Astrocyte of the hippocampus (primary cell): Measurements from ENCODE around the gene ILKAP.

ENCODE experiments used
- DNase-seq: peaks from one replicate; pipeline ENCODE4 v3.0.0; 2011; ENCODE audit warnings: low read depth, low spot score

ILKAP gene, protein sequence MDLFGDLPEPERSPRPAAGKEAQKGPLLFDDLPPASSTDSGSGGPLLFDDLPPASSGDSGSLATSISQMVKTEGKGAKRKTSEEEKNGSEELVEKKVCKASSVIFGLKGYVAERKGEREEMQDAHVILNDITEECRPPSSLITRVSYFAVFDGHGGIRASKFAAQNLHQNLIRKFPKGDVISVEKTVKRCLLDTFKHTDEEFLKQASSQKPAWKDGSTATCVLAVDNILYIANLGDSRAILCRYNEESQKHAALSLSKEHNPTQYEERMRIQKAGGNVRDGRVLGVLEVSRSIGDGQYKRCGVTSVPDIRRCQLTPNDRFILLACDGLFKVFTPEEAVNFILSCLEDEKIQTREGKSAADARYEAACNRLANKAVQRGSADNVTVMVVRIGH

DNA sequence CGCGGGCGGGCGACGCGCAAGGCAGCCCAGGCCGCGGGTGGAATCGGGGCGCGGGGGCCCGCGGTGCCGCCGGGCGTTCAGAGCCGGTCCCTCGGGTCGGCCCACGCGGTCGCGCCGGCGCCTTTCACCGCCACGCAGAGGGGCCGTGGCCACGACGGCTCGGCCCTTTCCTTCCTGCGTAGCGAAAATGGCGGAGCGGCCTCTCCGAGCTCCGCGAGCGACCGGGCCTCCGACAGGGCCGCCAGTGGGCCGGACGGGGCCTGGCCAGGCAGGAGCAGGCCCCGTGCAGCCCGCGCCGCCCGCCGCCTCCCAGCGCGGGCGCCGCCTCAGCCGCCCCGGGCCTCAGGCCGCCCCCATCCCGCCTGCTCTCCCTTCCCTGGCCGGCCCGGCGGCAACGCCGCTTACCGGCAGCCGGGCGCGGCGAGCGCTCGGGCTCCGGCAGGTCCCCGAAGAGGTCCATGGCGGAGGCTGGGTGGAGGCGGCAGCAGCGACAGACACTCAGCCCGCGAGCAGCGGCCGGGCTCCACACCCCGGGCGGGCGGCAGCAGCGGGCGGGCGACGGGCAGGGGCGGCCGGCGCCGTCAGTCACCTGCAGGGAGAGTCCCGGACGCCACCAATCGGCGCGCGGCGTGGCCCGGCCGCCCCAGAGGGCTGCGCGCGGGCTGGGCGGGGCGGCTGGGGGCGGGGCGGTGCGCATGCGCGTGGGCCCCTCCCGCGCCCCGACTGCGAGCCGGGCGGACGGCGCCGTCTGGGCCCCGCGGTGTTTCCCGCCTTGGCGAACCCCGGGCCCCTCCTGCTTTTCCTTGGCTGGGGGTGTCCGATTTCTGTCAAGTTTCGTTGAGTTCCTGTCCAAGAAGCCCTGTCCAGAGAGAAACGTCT, at the start of gene ILKAP:
Gene ILKAP, minus strand, starts transcription at position 602 of the 879 bp plus-strand sequence. Its CDS starts 142 bp downstream, at position 460.
- DNase-seq: peak; percentile 96

DNA sequence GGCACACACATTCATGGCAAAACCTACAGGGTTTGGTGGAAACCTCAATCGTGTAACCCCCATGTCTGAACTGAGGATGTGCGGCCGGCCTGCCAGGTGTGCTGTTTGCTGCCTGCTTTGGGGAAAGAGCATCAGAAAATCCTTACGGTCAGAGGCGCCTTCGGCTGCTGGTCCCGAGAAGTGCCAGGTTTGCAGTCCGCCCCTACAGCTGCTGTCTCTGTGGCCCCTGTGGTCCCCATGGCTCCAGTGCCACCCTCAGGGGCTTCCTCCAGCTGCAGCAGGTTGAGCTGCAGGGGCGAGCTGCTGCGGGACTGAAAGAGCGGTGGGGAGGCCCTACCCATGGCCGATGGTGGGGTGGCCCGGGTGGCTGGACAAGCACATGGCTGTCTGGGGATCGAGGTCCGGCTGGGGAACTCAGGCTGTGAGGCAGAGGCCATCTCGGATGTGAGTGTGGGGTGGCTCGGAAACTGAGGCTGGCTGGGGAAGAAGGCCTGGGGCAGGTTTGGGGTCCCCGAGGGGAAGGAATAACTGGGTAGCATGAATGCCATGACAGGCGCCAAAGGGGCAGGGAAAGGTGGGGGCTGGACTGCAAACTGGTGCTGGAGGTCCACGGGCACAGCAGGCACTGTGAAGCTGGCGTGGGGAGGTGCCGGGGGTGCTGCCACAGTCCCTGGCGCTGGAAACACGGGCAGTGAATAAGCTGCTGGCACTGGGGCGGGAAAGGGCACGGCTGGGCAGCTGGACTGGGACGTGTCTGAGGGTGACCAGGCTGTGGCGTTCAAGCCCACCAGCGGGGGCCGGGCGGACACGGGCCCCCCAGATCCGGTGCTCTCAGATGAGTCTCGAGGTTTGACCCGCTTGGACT, 49.5 kb upstream of the ILKAP start:
- no peak for DNase-seq

DNA sequence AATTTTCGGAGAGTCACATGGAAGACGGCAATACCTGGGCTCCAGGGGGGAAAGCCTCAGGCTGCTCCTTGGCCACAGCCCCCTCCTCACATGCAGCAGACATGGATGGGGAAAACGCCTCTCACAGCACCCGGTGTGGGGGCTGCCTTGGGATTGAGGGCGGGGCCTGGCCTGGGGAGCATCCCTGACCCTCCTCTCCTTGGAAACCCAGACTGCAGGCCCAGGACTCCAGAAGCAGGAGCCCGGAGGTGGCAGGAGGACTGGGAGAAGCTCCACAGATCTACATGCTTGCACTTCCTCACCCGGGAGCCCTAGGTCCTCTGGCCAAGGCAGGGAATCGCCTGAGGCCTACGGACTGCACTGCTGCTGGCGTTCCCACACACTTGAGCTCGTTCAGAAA, 48.5 kb upstream of the ILKAP start:
- no peak for DNase-seq

DNA sequence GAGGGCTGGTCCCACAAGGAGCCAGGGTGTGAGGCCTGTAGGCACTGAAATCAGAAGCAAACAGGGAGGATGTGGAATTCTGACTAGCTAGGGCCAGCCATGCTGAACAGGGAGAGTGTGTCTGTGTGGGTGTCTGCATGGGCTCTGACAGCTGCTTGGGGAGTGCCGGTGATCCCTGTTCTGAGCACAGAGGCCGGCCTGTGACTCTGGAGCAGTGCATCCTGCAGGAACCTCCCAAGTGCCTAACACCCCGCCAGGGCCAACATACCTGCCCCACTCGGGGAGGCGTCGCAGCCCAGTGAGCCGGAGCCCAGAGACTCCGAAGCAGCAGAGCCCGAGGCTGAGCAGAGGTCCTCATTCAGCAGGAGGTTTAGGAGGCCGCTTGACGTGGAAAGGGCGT, 47.8 kb upstream of the ILKAP start:
- DNase-seq: no peak

DNA sequence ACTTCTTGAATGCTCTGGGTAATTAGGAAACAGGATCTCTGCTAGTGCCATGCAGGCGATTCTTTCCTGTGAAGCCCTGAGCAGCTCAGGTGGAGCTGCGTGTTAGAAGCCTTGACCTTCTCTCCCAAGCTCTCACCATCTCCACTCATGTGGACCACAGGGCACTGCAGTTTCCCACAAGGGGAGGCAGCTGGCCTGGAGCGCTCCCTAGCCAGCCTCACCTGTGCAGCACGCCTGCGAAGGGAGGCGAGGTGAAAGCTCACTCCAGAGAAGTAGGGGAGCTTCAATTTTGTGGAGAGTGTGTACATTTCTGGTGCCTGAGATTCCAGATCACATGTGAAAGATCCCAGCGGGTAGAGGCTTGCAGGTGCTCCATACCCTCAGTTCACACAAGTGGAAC, 47.4 kb upstream of the ILKAP start:
- DNase-seq: no peak

DNA sequence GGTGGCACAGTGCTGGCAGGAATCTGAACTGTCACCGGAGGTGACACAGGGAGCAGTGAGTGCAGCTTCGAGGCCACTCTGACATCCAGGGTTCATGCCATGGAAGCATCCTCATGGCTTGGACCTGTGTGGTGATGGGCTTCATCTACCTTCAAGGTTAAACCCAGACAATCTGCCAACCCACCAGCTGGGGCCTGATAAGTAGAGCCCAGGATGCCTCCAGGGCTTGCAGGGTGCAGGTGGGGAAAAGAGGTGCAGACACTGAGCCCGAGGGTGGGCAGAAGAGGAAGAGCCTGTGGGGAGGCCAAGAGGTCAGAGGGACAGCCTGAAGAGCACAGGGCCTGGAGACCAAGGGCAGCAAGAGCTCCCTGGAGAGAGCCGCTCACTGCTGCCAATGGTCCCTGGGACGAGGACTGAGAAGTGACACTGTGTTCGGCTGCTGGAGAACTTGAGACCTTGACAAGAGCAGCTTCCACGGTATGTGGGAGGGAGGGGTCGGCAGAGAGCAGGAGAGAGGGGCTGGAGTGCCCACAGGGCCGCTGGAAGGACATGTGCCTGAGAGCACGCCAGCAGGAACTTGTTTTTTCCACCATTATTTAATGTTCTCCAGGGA, 44.5 kb upstream of the ILKAP start:
- no peak for DNase-seq

DNA sequence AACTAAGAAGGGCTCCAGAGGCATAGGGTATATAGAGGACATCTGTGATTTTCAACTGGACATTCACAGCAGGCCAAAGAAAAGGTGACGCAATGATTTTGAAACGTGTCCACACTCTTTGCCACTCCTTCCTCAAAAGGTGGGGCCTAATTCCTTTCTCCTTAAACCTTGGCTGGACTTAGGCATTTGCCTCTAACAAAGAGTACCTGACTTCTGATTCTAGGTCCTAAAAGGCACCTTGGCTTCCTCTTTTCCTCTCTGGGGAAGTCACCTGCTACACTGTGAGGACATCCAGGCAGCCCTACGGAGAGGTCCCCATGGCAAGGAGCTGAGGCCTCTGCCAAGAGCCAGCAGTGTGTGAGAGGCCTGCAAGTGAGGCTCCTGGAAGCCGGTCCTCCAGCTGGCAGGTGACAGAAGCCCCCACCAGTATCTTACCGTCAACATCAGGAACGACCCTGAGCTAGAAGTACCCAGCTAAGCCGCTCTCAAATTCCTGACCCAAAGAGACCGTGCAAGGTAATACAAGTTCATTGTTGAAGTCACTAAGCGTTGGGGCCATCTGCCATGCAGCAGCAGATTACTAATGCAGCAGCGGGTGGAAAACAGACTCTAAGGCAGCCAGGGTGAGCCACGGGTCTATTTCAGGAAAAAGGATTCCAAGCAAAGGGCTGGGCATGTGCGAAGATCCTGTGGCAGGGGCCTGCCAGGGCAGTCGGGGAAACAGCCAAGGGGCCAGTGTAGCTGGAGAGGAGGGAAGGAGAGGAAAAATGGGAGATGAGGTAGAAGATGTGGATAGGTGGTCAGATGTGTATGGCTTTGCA, 43.7 kb upstream of the ILKAP start:
- no peak for DNase-seq

DNA sequence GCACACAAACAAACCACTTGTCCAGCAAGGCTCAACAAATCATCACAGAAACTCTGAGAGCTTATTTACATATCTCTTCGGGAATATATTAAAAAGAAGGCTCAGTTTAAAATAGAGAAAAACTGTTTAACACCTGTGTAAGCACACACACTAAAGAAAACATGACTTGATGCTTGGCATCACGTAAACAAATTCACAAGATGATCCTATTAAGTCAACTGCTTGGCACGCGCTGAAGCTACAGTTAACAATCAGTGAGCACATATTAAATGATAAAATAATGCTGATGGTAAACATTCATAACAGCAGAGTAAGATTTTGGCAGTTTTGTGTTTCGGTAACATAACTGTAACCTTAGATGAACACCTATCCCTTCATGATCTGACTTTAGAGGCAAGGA, 40.7 kb upstream of the ILKAP start:
- no peak for DNase-seq

DNA sequence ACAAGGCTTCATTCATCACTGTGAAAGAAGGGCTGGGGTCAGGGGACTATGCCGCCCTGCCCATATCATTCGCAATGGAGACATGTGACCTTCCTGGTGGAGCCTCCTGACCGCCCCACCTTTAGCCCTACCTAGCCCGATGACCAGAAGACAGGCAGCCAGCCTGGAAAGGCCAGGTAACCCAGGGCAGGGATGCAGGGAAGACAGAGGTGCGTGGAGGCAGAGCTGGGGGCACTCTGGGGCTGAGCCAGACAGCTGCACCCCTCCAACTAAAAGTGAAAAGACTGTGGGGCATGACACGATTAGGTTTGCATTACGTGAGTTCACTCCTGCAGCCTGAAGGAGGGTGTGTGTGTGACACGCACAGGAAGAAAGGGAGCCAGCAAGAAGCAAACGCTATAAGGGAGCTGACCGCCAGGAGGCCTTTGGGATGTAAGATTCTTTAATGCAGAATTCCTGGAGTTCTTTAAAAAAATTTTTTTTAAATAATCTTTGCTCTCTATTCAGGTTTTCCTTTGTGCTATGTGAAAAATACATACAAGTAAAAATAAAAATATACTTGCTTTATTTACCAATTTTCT, 40.1 kb upstream of the ILKAP start:
- no peak for DNase-seq

DNA sequence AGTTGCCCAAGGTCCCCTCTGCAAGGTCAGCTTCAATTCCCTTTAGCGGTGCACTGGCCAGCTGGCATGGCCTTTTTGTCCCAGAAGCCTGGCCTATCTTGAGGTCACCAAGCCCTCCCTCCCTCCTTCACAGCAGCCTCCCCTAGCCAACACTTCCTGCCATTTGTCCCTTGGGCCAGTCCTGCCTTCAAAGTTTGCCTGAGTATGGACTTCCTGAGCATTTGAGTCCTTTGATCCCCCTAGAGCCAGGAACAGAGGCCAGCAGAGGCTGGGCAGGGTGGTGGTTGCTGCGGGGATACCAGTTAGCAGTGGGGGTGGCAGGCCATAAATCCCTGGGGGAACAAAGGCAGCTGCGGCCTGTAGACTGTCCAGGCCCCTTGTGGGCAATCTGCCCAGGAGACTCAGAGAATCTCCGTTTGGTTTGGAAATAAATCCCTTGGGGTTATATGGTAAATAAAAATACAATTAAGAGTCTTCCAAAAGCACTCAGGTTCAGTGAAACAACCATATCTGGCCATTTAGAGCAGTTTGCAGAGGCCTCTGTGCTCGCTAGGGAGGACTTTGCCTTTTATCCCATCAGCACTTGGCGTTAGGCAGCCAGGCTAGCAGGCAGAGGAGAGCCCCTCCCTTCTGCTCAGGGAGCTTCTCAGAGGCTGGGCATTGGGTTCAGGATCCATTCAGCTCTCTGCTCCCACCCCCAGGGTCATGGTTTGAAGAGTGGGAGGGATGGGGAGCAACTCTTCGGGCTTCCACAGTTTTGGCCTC, 39.4 kb upstream of the ILKAP start:
- no peak for DNase-seq

DNA sequence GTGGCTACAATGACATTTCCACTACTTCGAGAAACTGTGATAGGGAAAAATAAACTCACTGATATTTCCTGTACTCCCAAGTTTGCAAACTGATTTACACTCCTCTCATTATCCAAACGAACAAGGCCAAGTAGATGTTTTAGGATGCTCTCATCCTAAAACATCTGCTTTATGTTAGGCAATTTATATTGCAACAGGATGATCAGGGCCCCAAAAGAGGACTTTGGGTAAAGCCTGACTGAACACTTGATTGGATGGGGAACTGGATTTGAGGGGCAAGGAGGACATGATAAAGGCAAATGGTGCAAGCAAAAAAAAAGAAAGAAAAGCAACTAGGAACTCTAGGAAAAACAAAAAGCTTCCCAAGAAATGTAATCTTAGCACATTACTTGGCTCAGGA, 38.5 kb upstream of the ILKAP start:
- no peak for DNase-seq

DNA sequence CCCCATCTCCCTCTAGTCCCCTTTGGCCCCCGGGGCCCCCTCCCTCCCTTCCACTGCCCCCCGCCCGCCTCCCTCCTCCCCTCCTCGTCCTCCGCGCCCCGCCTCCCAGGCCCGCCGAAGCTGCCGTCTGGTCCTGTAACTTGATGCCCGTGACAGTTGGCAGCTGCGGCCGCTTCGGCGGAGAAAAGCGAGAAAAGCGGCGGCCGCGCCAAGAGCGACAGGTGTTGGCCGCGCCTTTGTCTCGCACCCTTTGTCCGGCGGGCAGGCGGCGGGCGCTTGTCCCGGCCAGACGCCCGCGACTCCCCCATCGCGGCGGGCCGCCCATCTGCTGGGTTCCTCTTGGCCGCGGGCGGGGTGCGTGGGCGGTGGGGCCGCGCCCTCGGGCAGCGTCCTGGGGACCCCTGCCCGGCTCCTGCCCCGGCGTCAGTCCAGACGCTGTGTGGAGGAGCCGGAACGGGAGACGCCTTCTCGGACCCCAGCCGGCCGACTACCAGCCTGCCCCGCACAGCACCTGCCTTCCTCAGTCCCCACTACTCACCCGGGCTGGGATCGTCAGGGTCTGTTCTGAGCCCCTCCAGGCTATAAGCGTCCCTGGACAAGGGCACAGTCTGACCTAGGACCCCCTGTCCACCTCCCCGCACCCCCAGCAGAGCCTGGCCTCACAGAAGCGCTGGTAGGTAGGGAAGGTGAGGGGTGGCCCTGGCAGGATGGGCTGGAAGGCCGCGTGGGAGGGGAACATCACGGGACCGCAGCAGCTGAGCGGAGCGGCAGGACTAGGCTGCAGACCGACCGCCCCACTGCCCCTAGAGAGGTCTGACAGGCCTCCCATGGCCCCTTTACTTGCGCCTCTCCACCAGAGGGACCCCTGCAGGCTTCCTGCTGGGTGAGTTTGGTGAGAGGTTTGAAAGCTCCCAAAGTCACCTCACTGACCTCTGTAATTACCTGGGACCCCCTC, 37.5 kb upstream of the ILKAP start:
- DNase-seq: peak; percentile 66

DNA sequence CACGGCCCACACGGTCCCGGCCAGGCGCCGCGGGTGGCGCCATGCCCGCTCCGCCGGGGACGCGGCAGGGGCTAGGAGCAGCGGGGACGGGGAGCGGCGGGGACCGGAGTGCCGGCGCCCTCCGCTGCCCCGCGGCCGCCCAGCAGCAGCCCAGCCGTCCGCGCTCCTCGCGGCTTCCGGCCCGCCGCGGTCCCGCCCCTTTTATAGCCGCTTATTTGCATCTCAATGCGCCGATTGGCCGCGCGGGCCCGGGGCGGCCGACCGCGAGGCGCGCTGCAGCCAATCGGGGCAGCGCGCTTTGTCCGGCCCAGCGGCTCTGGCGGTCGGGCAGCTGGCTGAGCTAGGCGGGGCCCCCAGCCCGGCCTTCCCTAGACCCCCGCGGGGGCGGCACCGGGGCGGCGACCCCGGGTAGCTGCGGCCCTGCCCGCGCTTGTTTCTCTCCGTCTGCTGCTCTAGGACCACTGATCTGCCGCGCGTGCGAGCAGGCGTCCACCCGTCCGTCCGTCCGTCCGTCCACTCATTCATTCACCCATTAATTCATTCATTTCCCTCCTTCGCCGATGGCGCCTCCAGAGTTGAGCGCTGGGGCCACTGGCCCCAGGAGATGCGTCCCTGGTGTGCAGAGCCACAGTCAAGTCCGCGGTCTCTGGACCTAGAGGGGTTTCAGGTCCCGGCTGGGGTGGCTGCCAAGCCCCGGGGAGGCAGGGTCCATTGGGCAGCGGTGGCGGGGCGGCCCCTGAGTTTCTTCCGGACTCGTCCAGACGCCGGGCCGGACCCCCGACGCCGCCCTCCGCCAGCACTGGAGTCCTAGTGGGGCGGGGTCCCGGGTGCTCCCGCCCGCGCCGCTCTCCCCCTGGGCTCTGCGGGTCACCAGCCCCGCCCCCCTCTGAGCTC, 36.6 kb upstream of the ILKAP start, which contains the start of gene HES6:
Gene HES6, minus strand, starts transcription at position 176 of the 894 bp plus-strand sequence. Its CDS starts 133 bp downstream, at position 43.
- peak; percentile 97 for DNase-seq

DNA sequence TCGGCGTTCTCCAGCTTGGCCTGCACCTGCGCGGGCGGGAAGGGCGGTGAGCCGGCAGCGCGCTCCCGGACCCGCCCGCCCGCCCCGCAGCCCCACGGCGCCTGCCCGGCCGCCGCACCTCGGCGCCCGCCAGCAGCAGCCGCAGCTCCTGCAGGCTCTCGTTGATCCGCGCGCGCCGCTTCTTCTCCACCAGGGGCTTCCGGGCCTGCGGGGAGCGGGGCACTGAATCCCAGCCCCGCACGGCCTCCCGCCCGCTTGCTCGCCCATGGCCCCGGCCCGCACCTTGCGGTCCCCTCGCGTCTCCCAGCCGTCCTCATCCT, 36.0 kb upstream of the ILKAP start:
- DNase-seq: no peak

DNA sequence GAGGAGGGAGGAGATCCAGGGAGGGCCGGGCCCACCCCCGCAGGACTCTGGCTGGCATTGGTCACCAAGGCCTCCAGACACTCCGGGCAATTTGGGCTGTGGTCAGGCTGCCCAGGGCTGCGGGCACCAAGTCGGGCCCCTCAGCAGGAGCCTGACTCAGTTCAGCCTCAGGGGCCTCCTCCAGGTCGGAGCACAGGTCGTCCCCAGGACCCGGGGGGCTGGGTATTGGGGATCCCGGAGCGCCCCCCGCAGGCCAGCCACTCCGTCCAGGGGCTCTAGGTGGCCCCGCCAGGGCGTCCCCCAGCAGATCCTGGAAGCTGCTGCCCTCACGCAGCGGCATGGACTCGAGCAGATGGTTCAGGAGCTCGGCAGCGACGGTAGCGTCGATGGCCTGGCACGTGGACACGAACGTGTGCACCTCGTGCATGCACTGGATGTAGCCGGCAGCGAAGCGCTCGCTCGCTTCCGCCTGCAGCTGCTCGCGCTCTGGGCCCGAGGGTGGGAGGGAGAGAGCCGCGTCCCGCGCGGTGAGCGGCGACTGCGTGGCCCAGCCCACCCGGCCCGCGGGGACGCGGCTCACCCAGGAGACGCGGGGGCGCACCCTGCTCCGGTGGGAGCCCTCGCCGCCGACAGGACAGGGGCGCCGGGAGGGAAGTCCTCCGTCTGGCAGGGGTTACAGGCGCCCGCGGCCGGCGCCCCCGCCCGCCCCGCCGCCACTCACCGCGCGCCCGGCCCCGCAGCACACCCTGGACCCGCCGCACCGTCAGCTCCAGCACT, 35.5 kb upstream of the ILKAP start:
- no peak for DNase-seq

DNA sequence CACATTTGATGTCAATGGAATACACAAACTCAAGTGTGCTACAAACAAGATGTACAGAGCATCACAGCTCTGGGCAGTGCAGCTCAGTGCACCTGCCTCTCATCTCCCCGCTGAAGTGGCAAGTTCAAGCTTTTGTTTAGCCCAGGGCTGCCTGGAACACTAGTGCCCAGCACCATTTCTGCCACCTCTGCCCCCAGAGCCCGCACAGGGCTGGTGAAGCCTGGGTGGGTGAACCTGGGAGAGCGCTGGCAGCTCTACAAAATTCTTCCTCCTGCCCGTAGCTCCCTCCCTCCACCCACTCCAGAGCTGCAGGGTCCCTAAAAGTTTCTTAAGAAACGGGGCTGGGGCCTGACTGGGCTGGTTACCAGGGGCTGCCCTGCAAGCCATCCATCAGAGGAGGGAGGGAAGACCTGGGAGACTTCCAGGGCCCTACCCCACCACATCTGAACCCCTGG, 34.8 kb upstream of the ILKAP start:
- DNase-seq: no peak
